ENCODE measurements around the gene KTN1.

KTN1 gene

GRCh38 chr14:55722054-55722453 lies 142.0 kb downstream of the KTN1 start:
- no peak for DNase-seq

GRCh38 chr14:55724736-55725135 lies 144.7 kb downstream of the KTN1 start:
- no peak for DNase-seq

- DNase-seq = no peak
Observed at GRCh38 chr14:55730592-55731310, 150.7 kb downstream of the KTN1 start.

- DNase-seq = no peak
Observed at GRCh38 chr14:55731311-55731872, 151.4 kb downstream of the KTN1 start.

- DNase-seq = no peak
Observed at GRCh38 chr14:55731881-55732498, 152.0 kb downstream of the KTN1 start.

- DNase-seq = no peak
Observed at GRCh38 chr14:55733599-55733998, 153.6 kb downstream of the KTN1 start.

Measured in SHP77 treated with DMSO at 0.1 percent for 48 hours (cell line).